ENCODE data around the gene HFE.
"Not testable (repeated sequence)": the region's sequence is repeated elsewhere in the genome, so short reads cannot be mapped to it uniquely, and the experiment has no call there.

HFE gene

GRCh38 chr6:26058477-26059033 lies 28.7 kb upstream of the HFE start:
- in situ Hi-C loops (cut with HindIII; ENCODE audit: low sequenced_read_pairs), result loop anchor here (25.0 kb wide), 1 partner anchor 1079 kb away; a partner anchor contains a TSS

- in situ Hi-C loops (cut with HindIII; ENCODE audit: low sequenced_read_pairs), result loop anchor here (5.0 to 25.0 kb wide), 3 partner anchors 37 to 1077 kb away; a partner anchor contains a TSS
Measured at GRCh38 chr6:26059941-26060340, 27.3 kb upstream of the HFE start.

- in situ Hi-C loops (cut with HindIII; ENCODE audit: low sequenced_read_pairs), result loop anchor here (5.0 to 25.0 kb wide), 3 partner anchors 33 to 1073 kb away; a partner anchor contains a TSS
Measured at GRCh38 chr6:26064619-26065257, 22.5 kb upstream of the HFE start.

GRCh38 chr6:26065952-26066380 lies 21.3 kb upstream of the HFE start:
- in situ Hi-C loops (cut with HindIII; ENCODE audit: low sequenced_read_pairs), result loop anchor here (10.0 to 25.0 kb wide), 2 partner anchors 99 to 1071 kb away; a partner anchor contains a TSS

- in situ Hi-C loops (cut with HindIII; ENCODE audit: low sequenced_read_pairs), result loop anchor here (10.0 to 25.0 kb wide), 2 partner anchors 97 to 1070 kb away; a partner anchor contains a TSS
Measured at GRCh38 chr6:26067367-26067766, 19.9 kb upstream of the HFE start.

- in situ Hi-C loops (cut with HindIII; ENCODE audit: low sequenced_read_pairs), result loop anchor here (10.0 to 25.0 kb wide), 2 partner anchors 97 to 1069 kb away; a partner anchor contains a TSS
Measured at GRCh38 chr6:26068036-26068435, 19.2 kb upstream of the HFE start.

GRCh38 chr6:26071135-26071534 lies 16.1 kb upstream of the HFE start:
- in situ Hi-C loops (cut with HindIII; ENCODE audit: low sequenced_read_pairs), result loop anchor here (25.0 kb wide), 1 partner anchor 1066 kb away; a partner anchor contains a TSS

GRCh38 chr6:26075063-26075717 lies 12.0 kb upstream of the HFE start:
- in situ Hi-C loops (cut with HindIII; ENCODE audit: low sequenced_read_pairs), result no loop called here

- in situ Hi-C loops (cut with HindIII; ENCODE audit: low sequenced_read_pairs), result not testable (repeated sequence)
Measured at GRCh38 chr6:26078066-26078465, 9.2 kb upstream of the HFE start.

- in situ Hi-C loops (cut with HindIII; ENCODE audit: low sequenced_read_pairs), result not testable (repeated sequence)
Measured at GRCh38 chr6:26081096-26081495, 6.1 kb upstream of the HFE start.

GRCh38 chr6:26086211-26086610 lies 1.0 kb upstream of the HFE start:
- in situ Hi-C loops (cut with HindIII; ENCODE audit: low sequenced_read_pairs), result no loop called here

- in situ Hi-C loops (cut with HindIII; ENCODE audit: low sequenced_read_pairs), result no loop called here
Measured at GRCh38 chr6:26088344-26088743, 1.1 kb downstream of the HFE start.

- in situ Hi-C loops (cut with HindIII; ENCODE audit: low sequenced_read_pairs), result no loop called here
Measured at GRCh38 chr6:26089272-26089671, 2.0 kb downstream of the HFE start.

- in situ Hi-C loops (cut with HindIII; ENCODE audit: low sequenced_read_pairs), result no loop called here
Measured at GRCh38 chr6:26092443-26092842, 5.2 kb downstream of the HFE start.

GRCh38 chr6:26094036-26094435 lies 6.8 kb downstream of the HFE start:
- in situ Hi-C loops (cut with HindIII; ENCODE audit: low sequenced_read_pairs), result no loop called here

- in situ Hi-C loops (cut with HindIII; ENCODE audit: low sequenced_read_pairs), result loop anchor here (5.0 kb wide), 1 partner anchor 35 kb away; no protein-coding TSS in a partner anchor
Measured at GRCh38 chr6:26097268-26097875, 10.1 kb downstream of the HFE start.

- in situ Hi-C loops (cut with HindIII; ENCODE audit: low sequenced_read_pairs), result no loop called here
Measured at GRCh38 chr6:26103141-26103769, 16.0 kb downstream of the HFE start.

- in situ Hi-C loops (cut with HindIII; ENCODE audit: low sequenced_read_pairs), result no loop called here
Measured at GRCh38 chr6:26103770-26104456, 16.7 kb downstream of the HFE start.

- in situ Hi-C loops (cut with HindIII; ENCODE audit: low sequenced_read_pairs), result no loop called here
Measured at GRCh38 chr6:26104457-26105108, 17.4 kb downstream of the HFE start.
